Naive thymus-derived CD4-positive, alpha-beta T cell (primary cell): ENCODE results near the gene ZER1. TPM values are rescaled to one million over a fixed set of nuclear protein-coding genes. Genes with fewer than 3 reads are reported as not detected.
A peak's percentile ranks its signal among the peaks of the same experiment; 100 is the strongest.

Experiments used
- ATAC-seq: fragments of 150-1000 bp; cut with Tn5 transposase; 2 replicates; pipeline ENCODE4 v1.10.0; 2021; ENCODE audit warnings: mild to moderate bottlenecking, moderate library complexity
- CTCF ChIA-PET: fragments of 350-600 bp; sonication (Branson Sonifier 250); formaldehyde crosslinking; loops from one replicate; lab custom pipeline; 2021; ENCODE audit warnings: antibody characterized with exemption; lab: Charles Lee
- POLR2A ChIA-PET: fragments of 350-600 bp; sonication (Branson Sonifier 250); formaldehyde crosslinking; loops from one replicate; lab custom pipeline; 2021; ENCODE audit warnings: antibody characterized with exemption, inconsistent platforms; lab: Charles Lee
- DNase-seq, 9 donors: peaks; one replicate each; pipeline versions ENCODE4 v3.0.0 to v3.0.0-alpha.2; 2020 to 2022; ENCODE audit warnings: mixed read lengths in 1 of 9
- H3K27ac ChIP-seq: one replicate; pipeline ENCODE4 v1.7.0; 2013; ENCODE audit warnings: mild to moderate bottlenecking, low read depth, low read length, moderate library complexity
- H3K27me3 ChIP-seq, 2 donors: one replicate each; pipeline ENCODE4 v1.7.0; 2013; ENCODE audit warnings: low read length in 2 of 2, mild to moderate bottlenecking in 2 of 2, moderate library complexity in 2 of 2; ENCODE audit not compliant: control insufficient read depth in 2 of 2, insufficient read depth in 2 of 2
- H3K36me3 ChIP-seq, 3 experiments: 1 replicate in 2 of 3; 2 replicates in 1 of 3; pipeline ENCODE4 v1.7.0; 2013; ENCODE audit warnings: low read length in 3 of 3, mild to moderate bottlenecking in 3 of 3, moderate library complexity in 1 of 3; ENCODE audit not compliant: insufficient read depth in 3 of 3, control insufficient read depth in 2 of 3
- H3K4me1 ChIP-seq, 2 donors: one replicate each; pipeline ENCODE4 v1.7.0; 2013; ENCODE audit warnings: low read length in 2 of 2, mild to moderate bottlenecking in 2 of 2, moderate library complexity in 1 of 2; ENCODE audit not compliant: control insufficient read depth in 2 of 2, insufficient read depth in 2 of 2
- H3K4me3 ChIP-seq: 2 replicates; pipeline ENCODE4 v1.7.0; 2013; ENCODE audit warnings: mild to moderate bottlenecking, low read length
- H3K9me3 ChIP-seq, 3 experiments: 1 replicate in 2 of 3; 2 replicates in 1 of 3; pipeline ENCODE4 v1.7.0; 2013; ENCODE audit warnings: low read length in 3 of 3; ENCODE audit not compliant: control insufficient read depth in 2 of 3
- H3K27ac Mint-ChIP-seq, 9 donors: one replicate each; pipeline ENCODE4 v1.8.0; 2020 to 2022; ENCODE audit warnings: mixed read lengths in 9 of 9, mild to moderate bottlenecking in 8 of 9, moderate library complexity in 5 of 9, inconsistent platforms in 2 of 9
- H3K27me3 Mint-ChIP-seq, 5 donors: one replicate each; pipeline ENCODE4 v1.8.0; 2021 to 2022; ENCODE audit warnings: mixed read lengths in 5 of 5, mild to moderate bottlenecking in 1 of 5
- H3K36me3 Mint-ChIP-seq, 5 donors: one replicate each; pipeline ENCODE4 v1.8.0; 2020 to 2022; ENCODE audit warnings: mixed read lengths in 5 of 5, mild to moderate bottlenecking in 3 of 5, inconsistent platforms in 1 of 5
- H3K4me1 Mint-ChIP-seq, 7 donors: one replicate each; pipeline ENCODE4 v1.8.0; 2020 to 2022; ENCODE audit warnings: mixed read lengths in 7 of 7, mild to moderate bottlenecking in 3 of 7, inconsistent platforms in 1 of 7
- H3K4me3 Mint-ChIP-seq, 10 donors: one replicate each; pipeline ENCODE4 v1.8.0; 2020 to 2022; ENCODE audit warnings: mild to moderate bottlenecking in 10 of 10, mixed read lengths in 10 of 10, moderate library complexity in 6 of 10, inconsistent platforms in 2 of 10
- H3K9me3 Mint-ChIP-seq, 11 donors: one replicate each; pipeline ENCODE4 v1.8.0; 2020 to 2022; ENCODE audit warnings: mixed read lengths in 11 of 11, mild to moderate bottlenecking in 4 of 11, inconsistent platforms in 1 of 11, moderate library complexity in 1 of 11
- intact Hi-C, 2 donors: fragments of 100-400 bp; cut with micrococcal nuclease; formaldehyde crosslinking; loops; one replicate each; pipeline ENCODE4 v1.15.1; 2023
- polyA plus RNA-seq, 2 donors: library from polyadenylated mRNA; unstranded; fragments of 300-500 nt; fragmentation: Illumina TruSeq; gene quantifications; one replicate each; pipeline ENCODE4 v1.2.3, GENCODE V29; 2021
- total RNA-seq, 6 experiments: library from RNA in 5 of 6; stranded (reverse) in 5 of 6; gene quantifications; 1 replicate in 5 of 6; 2 replicates in 1 of 6; pipeline ENCODE4 v1.2.3 and lab custom pipeline; 2021 to 2026

The ZER1 gene
- total and polyA plus RNA-seq, 7 experiments from 2014 or later = 22.7 to 57.7 (median 37.6) TPM

DNA sequence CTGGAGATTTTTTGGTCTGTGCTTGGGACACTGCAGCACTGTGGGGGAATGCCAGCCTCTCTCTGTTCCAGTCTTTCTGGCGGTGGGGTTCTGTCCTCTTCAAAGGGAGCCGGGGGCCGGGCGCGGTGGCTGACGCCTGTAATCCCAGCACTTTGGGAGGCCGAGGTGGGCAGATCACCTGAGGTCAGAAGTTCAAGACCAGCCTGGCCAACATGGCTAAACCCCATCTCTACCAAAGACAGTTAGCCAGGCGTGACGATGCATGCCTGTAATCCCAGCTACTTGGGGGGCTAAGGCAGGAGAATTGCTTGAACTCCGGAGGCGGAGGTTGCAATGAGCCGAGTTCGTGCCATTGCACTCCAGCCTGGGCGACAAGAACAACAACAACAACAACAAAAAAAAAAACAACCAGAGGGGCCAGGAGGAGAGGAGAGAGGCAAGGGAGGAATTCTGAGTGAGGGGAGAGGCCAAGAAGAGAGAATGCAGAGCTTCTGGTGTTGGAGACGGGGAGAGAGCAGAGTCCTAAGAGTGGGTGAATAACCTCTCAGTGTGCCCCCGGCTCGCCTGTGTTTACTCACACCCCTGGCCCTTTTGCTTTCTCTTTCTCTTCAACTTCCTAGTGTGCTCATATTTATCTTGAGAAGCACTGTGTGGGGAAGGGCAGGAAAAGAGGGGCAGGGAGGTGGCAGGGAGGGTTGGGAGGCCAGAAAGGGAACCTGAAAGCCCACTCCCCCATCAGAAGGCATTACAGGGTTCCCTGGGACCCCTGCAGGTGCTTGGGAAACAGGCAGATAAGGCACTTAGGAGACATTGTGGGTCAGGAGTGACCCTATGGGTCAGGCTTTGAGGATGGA, 85.9 kb downstream of the ZER1 start:
- H3K27ac Mint-ChIP-seq = peak overlapping the region; percentile 91 to 99 (median 97)
- H3K36me3 Mint-ChIP-seq = peaks cover 0 to 13% (median 0%) of the 10 kb centered on the region in 5 donors
- Histone ChIP-seq H3K4me1 (peaks cover 27 to 40% of the 10 kb centered on the region in 2 donors), H3K9me3 (no peaks in the 10 kb centered on the region), H3K27me3 (no peaks in the 10 kb centered on the region), H3K27ac (peak overlapping the region; percentile 76), H3K4me3 (peak overlapping the region; percentile 91), H3K36me3 (no peaks in the 10 kb centered on the region)
- intact Hi-C loops = loop anchor here (5.0 to 10.0 kb wide), 4 partner anchors 39 to 411 kb away; partner anchors contain the start of genes GOLGA2 (in 1 of the 2), SPTAN1 (in 1 of the 2) and SWI5 (in 1 of the 2)
- CTCF ChIA-PET = no interaction called here
- no peaks in the 10 kb centered on the region for H3K9me3 Mint-ChIP-seq
- POLR2A ChIA-PET = interaction anchor here (1.0 to 4.4 kb wide), 6 partner anchors 10 to 310 kb away, joined by 3 to 32 read pairs (median 9); partner anchors contain the start of genes DYNC2I2, SPTAN1 and ZDHHC12
- peak overlapping the region; percentile 92 to 100 (median 96) for H3K4me3 Mint-ChIP-seq
- H3K4me1 Mint-ChIP-seq = peaks cover 44 to 65% (median 55%) of the 10 kb centered on the region in 7 donors
- ATAC-seq = no peak
- peak in 7 of 9 donors; percentile 30 to 47 (median 37) for DNase-seq
- H3K27me3 Mint-ChIP-seq = no peaks in the 10 kb centered on the region

DNA sequence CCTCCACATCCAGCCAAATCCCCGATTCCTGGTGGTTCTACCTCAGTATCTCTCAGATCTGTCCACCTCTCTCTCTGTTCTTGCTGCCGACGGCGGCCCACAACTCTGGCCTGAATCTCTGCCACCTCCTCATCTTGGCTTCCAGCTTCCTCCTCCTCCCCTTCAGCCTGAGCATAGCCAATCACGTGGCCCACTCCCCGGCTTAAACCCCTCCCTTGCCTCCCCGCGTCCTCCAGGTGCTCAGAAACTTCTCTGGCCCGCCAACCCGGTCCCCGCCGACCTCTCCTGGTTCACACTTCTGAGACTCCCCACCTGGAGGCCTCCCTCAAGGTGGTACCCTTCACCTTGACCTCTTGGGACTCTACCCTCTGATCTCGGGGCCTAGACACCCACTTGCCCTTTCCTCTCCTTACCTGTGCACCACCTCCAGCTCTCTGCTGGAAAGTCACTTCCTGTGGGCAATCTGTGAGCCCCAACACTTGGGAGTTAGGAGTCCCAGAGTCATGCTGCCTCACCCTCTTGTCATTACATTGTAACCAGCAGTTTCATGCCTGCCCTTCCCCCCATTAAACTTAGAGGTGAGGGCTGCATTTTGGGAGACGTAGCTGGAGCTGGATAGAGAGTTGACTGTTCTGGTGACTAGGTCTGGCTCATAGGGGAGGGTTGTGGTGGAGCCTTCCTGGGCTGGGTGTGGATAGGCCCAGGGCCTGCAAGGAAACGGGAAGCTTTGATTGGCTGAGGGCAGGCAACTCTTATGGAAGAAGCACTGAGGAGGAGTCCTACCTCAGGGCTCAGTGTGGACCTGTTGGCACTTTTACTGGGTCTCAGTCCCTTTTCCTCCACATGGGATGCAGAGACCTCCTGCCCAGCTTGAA, 87.2 kb downstream of the ZER1 start:
- DNase-seq = peak; percentile 36 to 78 (median 69)
- Mint-ChIP-seq H3K36me3 (peaks cover 0 to 8% (median 0%) of the 10 kb centered on the region in 5 donors), H3K4me1 (peaks cover 41 to 60% (median 51%) of the 10 kb centered on the region in 7 donors), H3K4me3 (peak overlapping the region; percentile 92 to 100 (median 96)), H3K27ac (peak overlapping the region; percentile 91 to 99 (median 97)), H3K9me3 (no peaks in the 10 kb centered on the region), H3K27me3 (no peaks in the 10 kb centered on the region)
- ChIA-PET POLR2A (interaction anchor here (0.6 to 4.4 kb wide), 14 partner anchors 9 to 308 kb away, joined by 3 to 32 read pairs (median 4); partner anchors contain the start of genes DYNC2I2, SPTAN1, ZDHHC12 and ZER1), CTCF (interaction anchor here (0.5 to 1.6 kb wide), 4 partner anchors 13 to 180 kb away, joined by 3 to 7 read pairs (median 4); partner anchors contain the start of gene PKN3)
- no peaks in the 10 kb centered on the region for H3K9me3 ChIP-seq
- peak overlapping the region; percentile 76 for H3K27ac ChIP-seq
- H3K36me3 ChIP-seq = no peaks in the 10 kb centered on the region
- peak; percentile 50 for ATAC-seq
- no peaks in the 10 kb centered on the region for H3K27me3 ChIP-seq
- intact Hi-C loops = loop anchor here (1.0 to 10.0 kb wide), 6 partner anchors 28 to 410 kb away; partner anchors contain the start of genes DYNC2I2 (in 2 of the 2), GOLGA2 (in 2 of the 2), SWI5 (in 2 of the 2) and SPTAN1 (in 1 of the 2)
- peak overlapping the region; percentile 91 for H3K4me3 ChIP-seq
- H3K4me1 ChIP-seq = peaks cover 27 to 36% of the 10 kb centered on the region in 2 donors

DNA sequence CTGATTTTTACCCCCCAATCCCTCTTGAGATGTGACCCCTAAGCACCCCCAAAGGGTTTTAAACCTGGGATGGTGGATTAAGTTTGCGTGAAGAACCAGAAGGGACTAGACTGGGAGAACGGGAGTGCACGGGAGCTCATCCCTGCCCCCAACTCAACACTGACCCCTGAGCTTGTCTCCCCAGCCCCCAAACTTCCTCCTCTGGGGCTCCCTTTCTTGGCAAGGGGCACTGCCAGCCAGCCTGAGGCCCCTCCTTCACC, 87.7 kb downstream of the ZER1 start:
- Mint-ChIP-seq H3K27ac (peak overlapping the region; percentile 91 to 99 (median 97)), H3K36me3 (peaks cover 0 to 8% (median 0%) of the 10 kb centered on the region in 5 donors), H3K9me3 (no peaks in the 10 kb centered on the region), H3K4me1 (peaks cover 41 to 60% (median 51%) of the 10 kb centered on the region in 7 donors), H3K27me3 (no peaks in the 10 kb centered on the region), H3K4me3 (peak overlapping the region; percentile 92 to 100 (median 96))
- intact Hi-C loops = loop anchor here (1.0 to 10.0 kb wide), 3 partner anchors 28 to 409 kb away; partner anchors contain the start of genes DYNC2I2 (in 2 of the 2), GOLGA2 (in 2 of the 2) and SWI5 (in 2 of the 2)
- no peaks in the 10 kb centered on the region for H3K27me3 ChIP-seq
- peaks cover 27 to 36% of the 10 kb centered on the region in 2 donors for H3K4me1 ChIP-seq
- H3K9me3 ChIP-seq = no peaks in the 10 kb centered on the region
- ATAC-seq (no peak), DNase-seq (no peak)
- no peaks in the 10 kb centered on the region for H3K36me3 ChIP-seq
- CTCF ChIA-PET = interaction anchor here (0.8 to 1.6 kb wide), 2 partner anchors 18 to 179 kb away, joined by 4 to 7 read pairs; partner anchors contain the start of gene PKN3
- peak overlapping the region; percentile 76 for H3K27ac ChIP-seq
- peak overlapping the region; percentile 91 for H3K4me3 ChIP-seq
- POLR2A ChIA-PET = interaction anchor here (0.6 to 4.4 kb wide), 12 partner anchors 8 to 238 kb away, joined by 3 to 32 read pairs (median 4); partner anchors contain the start of genes DYNC2I2, SPTAN1, ZDHHC12 and ZER1

DNA sequence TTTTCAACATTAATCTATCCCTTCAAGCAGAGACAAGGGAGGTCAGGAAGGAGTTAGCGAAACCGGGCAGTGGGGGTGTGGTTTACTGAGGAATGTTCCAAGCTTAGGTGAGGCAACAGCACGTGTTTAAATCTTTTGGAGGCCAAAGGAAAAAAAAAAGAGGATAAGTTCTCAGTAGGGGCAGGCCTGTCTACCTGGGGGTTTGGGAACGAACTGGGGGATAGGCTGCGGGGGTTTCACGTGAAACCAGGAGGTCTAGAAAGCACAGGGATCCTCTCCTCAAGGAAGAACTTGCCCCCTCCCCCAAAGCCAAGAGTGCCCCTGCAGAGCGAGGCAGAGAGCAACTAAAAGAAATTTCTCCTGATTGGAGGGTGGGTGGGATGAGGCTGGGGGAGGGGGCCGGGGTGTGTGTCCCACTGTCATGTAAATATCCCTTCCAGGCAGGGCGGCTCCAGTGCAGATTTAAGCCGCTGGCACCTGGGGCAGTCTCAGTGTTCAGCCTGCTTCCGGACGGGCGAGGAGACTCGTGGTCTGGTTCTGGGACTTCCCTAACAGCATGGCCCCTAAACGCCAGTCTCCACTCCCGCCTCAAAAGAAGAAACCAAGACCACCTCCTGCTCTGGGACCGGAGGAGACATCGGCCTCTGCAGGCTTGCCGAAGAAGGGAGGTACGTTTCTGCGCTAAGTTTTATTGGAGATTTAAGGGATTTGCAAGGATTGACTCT, 88.2 kb downstream of the ZER1 start:
- peaks cover 41 to 59% (median 51%) of the 10 kb centered on the region in 7 donors for H3K4me1 Mint-ChIP-seq
- peaks cover 27 to 36% of the 10 kb centered on the region in 2 donors for H3K4me1 ChIP-seq
- peaks cover 0 to 8% (median 0%) of the 10 kb centered on the region in 5 donors for H3K36me3 Mint-ChIP-seq
- peak overlapping the region; percentile 76 for H3K27ac ChIP-seq
- POLR2A ChIA-PET = interaction anchor here (0.6 to 4.4 kb wide), 11 partner anchors 8 to 239 kb away, joined by 3 to 32 read pairs (median 5); partner anchors contain the start of genes DYNC2I2, SPTAN1, ZDHHC12 and ZER1
- peak overlapping the region; percentile 91 for H3K4me3 ChIP-seq
- intact Hi-C loops = loop anchor here (1.0 to 10.0 kb wide), 3 partner anchors 27 to 409 kb away; partner anchors contain the start of genes DYNC2I2 (in 2 of the 2), GOLGA2 (in 2 of the 2) and SWI5 (in 2 of the 2)
- CTCF ChIA-PET = interaction anchor here (0.8 to 1.6 kb wide), 2 partner anchors 19 to 178 kb away, joined by 4 to 7 read pairs; partner anchors contain the start of gene PKN3
- H3K36me3 ChIP-seq = no peaks in the 10 kb centered on the region
- no peaks in the 10 kb centered on the region for H3K27me3 Mint-ChIP-seq
- no peaks in the 10 kb centered on the region for H3K27me3 ChIP-seq
- H3K9me3 Mint-ChIP-seq = no peaks in the 10 kb centered on the region
- peak; percentile 27 for ATAC-seq
- peak overlapping the region; percentile 92 to 100 (median 96) for H3K4me3 Mint-ChIP-seq
- peak in 2 of 9 donors; percentile 14 to 44 for DNase-seq
- H3K27ac Mint-ChIP-seq = peak overlapping the region; percentile 72 to 99 (median 95)
- no peaks in the 10 kb centered on the region for H3K9me3 ChIP-seq
